Stimulated activated CD8-positive, alpha-beta memory T cell treated with anti-CD3 and anti-CD28 coated beads, Interleukin-12 subunit alpha, Interleukin-12 subunit beta, amount 100 ng/mL, for 1 hour (primary cell): Measurements from ENCODE around the gene RIT1.
"Not testable (repeated sequence)": the region's sequence is repeated elsewhere in the genome, so short reads cannot be mapped to it uniquely, and the experiment has no call there.

Source experiments
- DNase-seq: peaks from one replicate; pipeline ENCODE4 v3.0.0-alpha.2; 2020; ENCODE audit warnings: low read depth

Gene RIT1

DNA sequence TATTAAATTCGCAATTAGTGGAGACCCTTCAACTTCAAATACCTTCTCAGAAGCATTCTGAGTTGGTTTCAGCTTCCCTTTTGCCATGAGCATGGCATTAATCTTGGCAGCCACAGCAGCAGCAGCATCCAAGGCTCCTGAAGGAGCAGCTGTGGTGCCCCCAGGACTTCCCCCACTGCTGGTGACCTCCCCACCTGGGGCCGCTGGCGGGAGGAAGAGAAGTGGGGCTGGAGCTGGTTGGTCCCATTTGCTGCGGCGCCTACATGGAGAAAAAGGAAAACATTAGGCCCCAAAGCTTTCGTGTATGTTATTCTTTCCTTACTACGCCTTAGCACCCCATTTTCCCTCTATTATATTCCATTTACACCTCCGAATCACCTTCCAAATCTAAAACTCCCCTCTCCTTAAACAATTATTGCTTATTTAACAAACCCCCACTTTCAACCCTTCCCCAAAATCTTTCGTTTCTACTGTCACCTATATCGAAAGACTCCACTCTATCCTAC is 22.5 kb upstream of the RIT1 start:
- DNase-seq: no peak

DNA sequence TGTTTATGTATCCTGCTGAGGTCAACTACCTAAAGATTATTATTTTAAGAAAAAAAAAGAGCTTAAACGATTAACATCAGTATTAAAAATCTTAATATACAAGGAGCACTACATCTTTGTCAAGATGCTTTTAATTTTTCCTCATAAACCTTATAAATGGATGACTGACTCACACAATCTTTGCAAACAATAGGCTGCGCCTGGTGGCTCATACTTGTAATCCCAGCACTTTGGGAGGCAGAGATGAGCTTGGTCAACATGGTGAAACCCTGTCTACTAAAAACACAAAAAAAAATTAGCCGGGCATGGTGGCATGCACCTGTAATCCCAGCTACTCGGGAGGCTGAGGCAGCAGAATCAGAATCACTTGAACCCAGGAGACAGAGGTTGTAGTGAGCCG is 21.3 kb upstream of the RIT1 start:
- no peak for DNase-seq

DNA sequence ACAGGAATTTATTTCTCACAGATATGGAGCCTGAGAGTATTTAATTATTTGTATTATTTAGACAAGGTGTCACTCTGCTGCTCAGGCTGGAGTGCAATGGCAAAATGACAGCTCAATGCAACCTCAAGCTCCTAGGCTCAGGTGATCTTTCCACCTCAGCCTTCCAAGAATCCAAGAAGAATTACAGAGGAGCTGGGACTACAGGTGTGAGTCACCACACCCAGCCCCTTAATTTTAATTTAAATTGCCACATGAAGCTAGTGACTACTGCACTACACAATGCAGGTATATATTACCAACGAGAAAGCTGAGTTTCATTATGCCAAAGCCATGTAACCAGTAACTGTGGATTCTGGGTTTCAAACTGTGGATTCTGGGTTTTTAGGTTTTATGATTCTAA is 20.9 kb upstream of the RIT1 start:
- DNase-seq: no peak

DNA sequence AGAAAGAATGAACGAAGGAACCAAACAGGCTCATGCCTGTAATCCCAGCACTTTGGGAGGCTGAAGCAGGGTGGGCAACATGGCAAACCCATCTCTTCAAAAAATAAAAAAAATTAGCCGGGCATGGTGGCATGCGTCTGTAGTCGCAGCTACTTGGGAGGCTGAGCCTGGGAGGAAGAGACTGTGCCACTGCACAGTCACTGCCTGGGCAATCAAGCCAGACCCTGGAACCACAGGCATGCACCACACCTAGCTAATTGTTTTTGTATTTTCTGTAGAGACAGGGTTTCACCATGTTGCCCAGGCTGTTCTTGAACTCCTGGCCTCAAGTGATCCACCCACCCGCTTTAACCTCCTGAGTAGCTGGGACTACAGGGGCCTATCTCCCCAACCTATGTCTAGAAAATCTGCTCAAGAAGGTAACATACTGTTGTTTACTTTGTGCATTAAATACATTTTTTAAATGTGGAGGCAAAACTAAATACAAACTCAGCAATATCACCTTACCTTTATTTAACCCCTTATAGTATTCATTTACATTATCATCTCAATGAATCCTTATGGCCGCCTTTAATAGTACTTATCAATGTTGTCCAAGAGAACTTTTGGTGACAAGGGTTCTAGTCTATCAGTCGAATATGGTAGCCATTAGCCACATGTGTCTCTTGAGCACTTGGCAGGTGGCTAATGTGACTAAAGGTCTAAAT is 20.3 kb upstream of the RIT1 start:
- no peak for DNase-seq

DNA sequence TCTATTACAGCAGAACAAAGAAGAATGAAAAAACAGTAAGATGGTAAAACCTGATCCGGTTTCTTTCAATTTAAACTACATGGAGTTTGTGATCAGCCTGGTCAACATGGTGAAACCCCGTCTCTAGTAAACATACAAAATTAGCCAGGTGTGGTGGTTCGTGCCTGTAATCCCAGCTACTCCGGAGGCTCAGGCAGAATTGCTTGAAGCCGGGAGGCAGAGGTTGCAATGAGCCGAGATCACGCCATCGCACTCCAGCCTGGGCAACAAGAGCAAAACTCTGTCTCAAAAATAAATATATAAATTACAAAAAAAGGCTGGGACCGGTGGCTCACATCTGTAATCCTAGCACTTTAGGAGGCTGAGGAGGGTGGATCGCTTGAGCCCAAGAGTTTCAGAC is 19.6 kb upstream of the RIT1 start:
- not testable (repeated sequence) for DNase-seq

DNA sequence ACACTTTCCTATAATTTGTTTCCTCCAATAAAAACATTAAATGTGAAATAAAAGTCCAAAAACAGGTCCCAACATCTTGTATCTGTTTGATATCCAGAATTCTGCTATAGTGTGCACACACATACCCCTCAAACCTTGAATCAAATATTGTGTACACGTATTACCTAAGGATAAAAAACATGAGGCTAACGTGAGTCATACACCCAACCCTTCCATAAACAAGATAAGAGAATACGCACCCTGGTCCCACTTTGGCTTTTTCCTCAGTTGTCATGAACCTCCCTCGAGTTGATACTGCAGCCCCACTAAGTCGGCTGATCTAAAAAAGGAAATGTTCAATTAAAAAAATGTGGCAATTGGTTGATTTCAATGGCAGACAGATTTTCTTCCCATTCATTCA is 17.9 kb upstream of the RIT1 start:
- no peak for DNase-seq

DNA sequence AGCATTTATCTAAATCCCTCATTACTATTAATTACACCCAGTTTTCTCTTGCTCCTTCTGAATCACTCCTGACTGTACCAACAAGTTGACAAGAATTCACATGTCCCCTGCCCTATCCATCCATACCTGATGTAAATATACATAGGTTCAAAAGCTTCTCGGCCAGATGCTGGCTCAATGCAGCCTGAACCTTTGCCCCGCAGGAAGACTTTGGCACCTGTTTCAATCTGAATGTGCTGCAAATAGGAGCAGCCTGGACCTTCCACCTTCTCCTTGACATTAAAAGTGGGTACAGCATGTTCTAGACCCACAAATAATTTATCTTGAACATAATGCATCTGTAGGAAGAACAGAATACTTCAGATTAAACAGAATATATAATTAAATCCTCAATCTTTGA is 14.4 kb upstream of the RIT1 start:
- no peak for DNase-seq

DNA sequence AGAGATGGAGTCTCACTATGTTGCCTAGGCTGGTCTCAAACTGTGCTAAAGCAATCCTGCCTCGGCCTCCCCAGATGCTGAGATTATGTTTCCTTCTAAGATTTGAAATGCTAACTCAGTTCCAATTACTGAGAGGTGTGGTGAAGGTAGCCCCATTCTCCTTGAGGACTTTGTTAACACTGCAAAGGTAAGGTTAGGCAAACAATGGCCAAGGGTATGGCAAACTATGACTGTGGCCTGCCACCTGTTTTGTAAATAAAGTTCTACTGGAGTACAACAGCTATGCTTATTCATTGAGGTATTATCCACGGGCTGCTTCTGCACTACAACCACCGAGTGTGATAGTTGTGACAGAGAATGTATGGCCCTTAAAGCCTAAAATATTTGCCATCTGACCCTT is 9.6 kb upstream of the RIT1 start:
- no peak for DNase-seq

DNA sequence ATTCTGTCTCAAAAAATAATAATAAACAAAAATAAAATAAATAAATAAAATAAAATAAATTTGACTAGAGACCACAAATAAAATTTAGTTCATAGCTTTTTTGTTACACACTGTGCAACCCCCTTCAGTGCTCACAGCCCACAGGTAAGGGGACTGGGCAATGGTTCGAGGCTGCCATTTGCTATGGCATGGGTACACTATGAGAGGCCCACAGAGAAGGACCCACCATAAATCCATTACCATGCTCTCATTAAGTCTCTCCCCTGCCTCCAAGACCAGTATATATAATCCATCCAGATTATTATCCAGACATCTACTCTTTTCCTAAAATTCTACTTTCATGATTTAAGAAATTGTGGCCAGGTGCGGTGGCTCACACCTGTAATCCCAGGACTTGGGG is 8.7 kb upstream of the RIT1 start:
- DNase-seq: no peak

DNA sequence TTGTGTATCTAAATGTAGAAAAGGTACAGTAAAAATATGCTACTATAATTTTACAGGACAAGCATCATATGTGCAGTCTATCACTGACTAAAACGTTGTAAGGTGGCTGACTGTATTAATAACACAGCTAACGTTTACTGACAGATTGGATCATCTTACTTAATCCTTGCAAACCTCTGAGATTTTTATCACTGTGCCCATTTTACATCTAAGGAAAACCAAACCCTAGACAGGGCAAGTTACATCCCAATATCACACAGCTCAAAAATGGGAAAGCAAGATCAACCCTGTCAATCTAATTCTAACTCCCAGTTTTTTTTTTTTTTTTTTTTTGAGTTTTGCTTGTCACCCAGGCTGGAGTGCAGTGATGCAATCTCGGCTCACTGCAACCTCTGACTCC is 7.5 kb upstream of the RIT1 start:
- DNase-seq: no peak

DNA sequence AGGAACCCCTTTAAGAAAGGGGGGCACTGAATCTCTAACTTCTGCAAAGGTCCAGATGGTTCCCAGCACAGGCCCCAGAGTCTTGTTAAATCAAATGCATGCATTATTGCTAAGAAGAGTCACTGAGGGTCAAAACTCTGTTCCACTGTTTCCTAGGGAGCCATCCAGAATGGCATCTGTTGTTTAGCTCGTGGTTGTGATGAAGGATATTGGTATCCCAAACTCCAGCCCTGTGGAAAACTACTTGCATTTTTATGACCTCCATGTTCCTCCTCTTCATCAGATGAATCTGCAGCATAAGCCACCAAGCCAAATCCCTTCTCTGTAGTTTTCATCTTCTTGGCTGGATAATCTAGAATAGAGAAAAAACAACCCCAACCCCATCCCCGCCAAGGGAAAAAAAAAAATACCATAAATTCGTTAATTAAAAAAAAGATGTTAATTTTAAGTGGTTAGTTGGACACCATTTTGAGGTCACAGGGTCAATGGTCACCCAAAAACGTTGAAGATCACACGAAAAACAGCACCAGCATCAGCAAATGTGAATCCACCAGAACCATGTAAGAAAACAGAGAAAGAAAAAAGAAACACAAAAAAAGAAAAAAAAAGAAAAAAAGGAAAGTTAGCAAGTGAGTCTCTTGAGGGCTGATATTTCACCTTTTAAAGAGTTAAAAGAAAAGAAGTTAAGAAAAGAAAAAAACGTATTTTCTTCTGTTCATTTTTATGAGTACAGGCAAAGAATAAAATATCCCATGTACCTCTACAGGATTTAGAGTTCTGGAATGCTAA is 3.0 kb upstream of the RIT1 start:
- no peak for DNase-seq

DNA sequence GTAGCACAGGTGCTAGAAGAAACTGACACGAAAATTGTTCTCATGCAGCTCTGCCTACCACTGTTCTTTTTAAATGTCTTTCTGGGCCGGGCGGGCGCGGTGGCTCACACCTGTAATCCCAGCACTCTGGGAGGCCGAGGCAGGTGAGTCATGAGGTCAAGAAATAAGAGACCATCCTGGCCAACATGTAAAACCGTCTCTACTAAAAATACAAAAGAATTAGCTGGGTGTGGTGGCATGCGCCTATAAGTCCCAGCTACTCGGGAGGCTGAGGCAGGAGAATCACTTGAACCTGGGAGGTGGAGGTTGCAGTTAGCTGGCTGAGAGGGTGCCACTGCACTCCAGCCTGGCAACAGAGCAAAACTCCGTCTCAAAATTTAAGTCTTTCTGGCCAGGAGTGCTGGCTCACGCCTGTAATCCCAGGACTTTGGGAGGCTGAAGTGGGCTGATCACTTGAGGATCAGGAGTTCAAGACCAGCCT is 947 bp upstream of the RIT1 start:
- DNase-seq: no peak

DNA sequence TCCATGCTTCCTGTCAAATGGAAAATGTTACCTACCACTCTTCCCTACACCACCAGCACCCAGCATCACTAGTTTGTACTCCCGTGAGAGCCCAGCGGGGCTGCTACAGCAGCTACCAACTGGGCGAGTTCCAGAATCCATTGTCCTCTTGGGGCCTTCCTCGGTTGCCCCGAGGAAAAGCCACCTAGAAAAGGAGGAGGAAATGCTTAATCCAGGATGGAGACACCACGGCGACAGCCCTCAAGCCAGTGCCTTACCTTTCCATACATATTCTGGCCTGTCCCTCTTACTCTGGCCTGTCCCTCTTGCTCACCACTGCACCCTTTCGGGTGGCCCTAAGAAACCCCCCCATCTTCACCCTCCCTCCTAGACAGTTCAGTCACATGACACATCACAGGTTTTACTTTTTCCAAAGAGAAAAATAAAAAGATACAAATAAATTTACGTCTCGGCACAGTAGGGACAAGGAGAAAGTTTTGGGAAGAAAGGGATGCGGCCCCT is 478 bp downstream of the RIT1 start:
- DNase-seq: no peak

DNA sequence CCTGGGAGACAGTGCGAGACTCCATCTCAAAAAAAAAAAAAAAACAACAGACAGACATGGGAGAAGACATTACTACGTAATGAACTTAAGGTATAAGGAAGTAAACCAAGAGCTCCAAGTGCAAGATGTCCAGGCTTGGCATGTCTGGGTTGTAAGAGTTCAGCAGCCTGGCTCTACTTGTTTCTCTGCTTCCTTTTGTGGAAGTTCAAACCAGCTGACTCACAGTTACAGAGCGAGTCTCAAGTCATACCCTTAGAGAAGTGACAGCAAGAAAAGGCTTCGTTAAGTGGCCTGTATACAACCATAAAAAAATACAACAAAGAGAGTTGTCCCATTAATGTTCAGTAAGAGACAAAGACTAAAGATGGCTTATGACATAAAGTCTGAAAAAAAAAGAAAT is 1.3 kb downstream of the RIT1 start:
- DNase-seq: no peak

DNA sequence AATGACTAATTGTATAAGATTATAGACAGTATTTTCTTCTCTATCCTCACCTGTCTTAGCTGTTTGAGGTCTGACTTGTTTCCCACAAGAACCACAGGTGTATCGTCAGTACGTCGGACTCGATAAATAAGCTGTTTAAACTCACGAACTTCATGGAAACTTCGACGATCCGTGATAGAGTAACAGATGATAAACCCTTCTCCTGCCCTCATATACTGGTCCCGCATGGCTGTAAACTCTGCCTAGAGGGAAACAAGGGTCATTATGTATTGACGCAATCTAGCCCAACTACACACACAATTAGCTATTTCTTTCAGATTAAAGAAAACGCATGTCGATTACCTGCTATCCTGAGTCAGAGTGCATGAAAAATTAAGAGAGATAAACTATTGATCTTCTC is 6.9 kb downstream of the RIT1 start:
- no peak for DNase-seq

DNA sequence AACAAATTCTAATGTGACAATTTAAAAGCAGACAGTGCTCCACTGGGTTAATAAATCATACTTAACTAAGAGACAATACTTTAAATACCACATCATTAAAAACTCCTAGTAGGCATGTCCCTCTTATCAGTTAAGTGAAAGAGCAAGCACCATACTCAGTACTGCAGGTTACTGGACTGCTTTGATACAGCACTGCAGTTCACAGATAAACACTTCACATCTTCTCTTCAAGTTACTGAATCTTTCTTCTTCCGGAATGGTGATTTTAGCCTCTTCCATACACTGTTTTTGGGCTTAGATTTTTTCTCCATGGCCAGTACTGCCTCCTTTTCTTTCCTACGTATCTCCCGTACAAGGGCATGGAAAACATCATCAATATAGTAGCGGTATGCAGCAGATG is 11.0 kb downstream of the RIT1 start:
- no peak for DNase-seq

DNA sequence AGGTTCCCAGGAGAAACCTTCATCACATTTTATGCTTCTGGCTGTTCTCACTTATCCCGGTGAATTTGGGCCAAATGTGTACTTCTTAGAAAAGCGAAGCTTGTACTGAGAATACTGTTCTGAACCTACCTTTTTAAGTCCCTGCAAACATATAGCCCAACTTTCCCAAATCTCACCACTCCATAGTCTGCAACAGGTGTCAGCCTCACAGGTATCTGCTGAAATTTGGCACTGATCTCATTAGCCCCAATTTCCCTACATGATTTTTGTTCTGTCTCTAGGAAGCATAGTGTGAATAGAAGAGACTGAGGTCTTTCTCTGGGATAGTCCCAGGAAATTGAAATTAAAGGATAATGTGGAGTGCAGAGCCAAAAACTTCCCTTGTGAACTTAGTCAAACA is 11.5 kb downstream of the RIT1 start:
- DNase-seq: no peak

DNA sequence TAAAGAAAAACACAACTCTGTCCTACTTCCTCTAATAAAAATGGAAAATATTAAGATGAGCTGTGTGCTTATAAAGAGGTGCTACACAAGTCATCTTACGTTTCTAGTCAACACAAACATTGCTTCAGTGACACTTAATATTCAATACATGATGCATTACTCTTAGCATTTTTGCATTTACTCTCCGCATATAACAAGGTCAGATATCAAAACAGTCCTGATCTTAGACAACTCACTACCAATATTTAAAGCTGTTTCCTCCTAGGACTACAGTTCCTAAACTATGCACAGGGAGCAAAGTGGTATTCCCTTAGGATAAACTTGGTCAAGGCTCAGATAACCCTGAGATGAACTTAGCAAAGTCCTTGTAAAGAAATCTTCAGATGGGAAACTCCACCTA is 12.3 kb downstream of the RIT1 start:
- no peak for DNase-seq

DNA sequence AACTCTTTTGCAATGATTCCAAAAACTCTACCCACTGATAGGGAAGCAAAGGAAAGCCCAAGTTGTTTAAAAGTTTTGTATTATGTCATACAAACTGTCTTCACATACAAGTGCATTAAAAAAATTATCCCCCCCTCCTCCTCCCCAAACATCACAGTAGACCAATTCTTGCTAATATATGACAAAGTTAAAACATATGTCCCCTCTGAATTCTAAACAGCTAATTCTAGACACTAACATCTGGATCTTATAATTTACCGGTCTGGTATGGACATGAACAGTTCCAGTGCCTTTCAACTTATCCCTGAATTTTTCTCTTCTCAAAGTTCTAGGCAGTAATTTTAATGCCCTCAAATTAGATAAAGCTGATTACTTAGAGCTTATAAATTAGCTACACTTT is 13.4 kb downstream of the RIT1 start:
- DNase-seq: no peak

DNA sequence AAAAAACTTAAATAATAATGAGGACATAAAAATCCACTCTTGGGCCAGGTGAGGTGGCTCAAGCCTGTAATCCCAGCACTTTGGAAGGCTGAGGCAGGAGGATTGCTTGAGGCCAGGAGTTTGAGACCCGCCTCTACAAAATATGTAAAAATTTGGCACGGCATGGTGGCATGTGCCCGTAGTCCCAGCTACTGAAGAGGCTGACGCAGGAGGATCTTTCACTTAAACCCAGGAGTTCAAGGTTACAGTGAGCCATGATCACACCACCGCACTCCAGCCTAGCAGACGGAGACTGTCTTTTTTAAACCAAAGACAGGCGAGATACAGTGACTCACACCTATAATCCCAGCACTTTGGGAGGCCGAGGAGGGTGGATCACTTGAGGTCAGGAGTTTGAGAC is 14.7 kb downstream of the RIT1 start:
- not testable (repeated sequence) for DNase-seq

DNA sequence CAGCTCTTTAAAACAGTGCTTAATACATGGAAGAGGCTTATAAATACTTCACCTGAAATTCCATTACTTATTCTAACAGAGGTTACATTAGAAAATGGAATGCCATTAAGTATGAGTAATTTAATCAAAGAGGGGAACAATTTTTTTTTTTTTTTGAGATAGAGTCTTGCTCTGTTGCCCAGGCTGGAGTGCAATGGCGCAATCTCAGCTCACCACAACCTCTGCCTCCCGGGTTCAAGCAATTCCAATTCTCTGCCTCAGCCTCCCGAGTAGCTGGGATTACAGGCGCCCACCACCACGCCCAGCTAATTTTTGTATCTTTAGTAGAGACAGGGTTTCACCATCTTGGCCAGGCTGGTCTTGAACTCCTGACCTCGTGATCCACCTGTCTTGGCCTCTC is 15.5 kb downstream of the RIT1 start:
- DNase-seq: not testable (repeated sequence)

DNA sequence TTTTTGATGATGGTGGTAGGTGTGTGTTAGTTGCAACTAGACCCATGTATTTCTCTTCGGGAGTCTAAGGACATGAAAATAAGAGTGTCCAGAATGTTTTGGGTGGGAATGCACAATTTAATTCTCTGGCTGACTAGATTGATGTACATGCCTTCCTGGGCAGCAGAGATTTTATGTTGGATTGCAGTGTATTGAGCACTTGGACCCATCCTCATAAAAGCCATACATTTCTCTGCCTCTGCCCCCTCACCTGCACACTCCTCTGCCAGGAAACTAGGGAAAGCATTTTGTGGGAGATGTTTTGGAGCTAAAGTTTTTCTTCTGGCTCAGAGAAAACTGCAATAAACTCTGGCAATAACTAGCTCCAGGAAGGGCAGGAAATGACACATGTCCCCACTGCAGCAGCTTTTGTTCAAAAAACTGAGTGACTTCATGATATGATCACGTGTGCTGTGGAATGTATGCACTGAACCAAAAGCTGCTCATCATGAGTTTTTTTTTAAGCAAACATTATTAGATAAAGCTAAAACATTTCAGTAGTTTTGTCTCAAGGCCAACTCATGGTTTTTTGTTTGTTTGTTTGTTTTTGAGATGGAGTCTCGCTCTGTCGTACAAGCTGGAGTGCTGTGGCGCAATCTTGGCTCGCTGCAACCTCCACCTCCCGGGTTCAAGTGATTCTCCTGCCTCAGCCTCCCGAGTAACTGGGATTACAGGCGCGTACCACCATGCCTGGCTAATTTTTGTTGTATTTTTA is 17.6 kb downstream of the RIT1 start:
- no peak for DNase-seq

DNA sequence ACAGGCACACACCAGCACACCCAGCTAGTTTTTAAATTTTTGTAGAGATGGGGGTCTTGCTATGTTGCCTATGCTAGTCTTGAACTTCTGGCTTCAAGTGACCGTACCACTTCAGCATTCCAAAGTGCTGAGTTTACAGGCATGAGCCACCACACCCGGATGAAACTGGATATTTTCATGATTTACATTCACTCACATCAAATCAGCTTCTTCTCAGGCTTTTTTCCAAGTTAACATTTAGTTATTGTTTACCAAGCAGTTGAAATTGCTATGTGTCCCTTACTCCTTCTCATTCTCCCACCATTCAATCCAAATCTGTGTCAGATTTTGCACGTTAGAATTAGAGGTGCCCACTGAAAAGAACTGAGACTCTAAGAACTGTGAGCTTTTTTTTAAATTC is 18.4 kb downstream of the RIT1 start:
- no peak for DNase-seq
